GM23338 (cell line): Measurements from ENCODE around the gene CTNS.

Experiments
- CTCF ChIP-seq, 2 experiments: fragments of 200-600 bp in 1 of 2; sonication (generic) in 1 of 2; conservative IDR thresholded peaks; 2 replicates each; pipeline versions ENCODE4 v1.5.1 to v1.6.1; 2016 to 2017; ENCODE audit warnings: antibody characterized with exemption in 2 of 2, low read depth in 2 of 2, mild to moderate bottlenecking in 2 of 2, moderate library complexity in 1 of 2
- POLR2AphosphoS5 ChIP-seq: IDR thresholded peaks from 2 replicates; pipeline ENCODE4 v1.6.1; 2016; ENCODE audit warnings: antibody characterized with exemption, low read depth

DNA sequence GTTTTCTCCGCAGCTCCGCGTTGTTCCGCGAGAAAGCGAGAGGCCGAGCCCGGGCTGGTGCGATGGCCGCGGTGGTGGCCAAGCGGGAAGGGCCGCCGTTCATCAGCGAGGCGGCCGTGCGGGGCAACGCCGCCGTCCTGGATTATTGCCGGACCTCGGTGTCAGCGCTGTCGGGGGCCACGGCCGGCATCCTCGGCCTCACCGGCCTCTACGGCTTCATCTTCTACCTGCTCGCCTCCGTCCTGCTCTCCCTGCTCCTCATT lies 32.5 kb downstream of the CTNS start:
- TF ChIP-seq CTCF (conservative IDR thresholded peaks at IDR 0.05; ENCODE audit: low read depth in 2 of 2) (no peak), POLR2AphosphoS5 (no peak)
